ENCODE data around the gene MYH7B. TPM values are rescaled to one million over a fixed set of nuclear protein-coding genes. Genes with fewer than 3 reads are reported as not detected.

Gene MYH7B
- total RNA-seq, 2 donors from 2014 or later: 24.4 to 34.9 TPM

GRCh38 chr20:35004749-35005462, 49.2 kb downstream of the MYH7B start:
- DNase-seq (ENCODE audit: low spot score): no peak
- no peaks in the 10 kb centered on the region for H3K9me3 ChIP-seq
- no peak overlapping the region for H3K27ac ChIP-seq
- no peak overlapping the region for H3K4me3 ChIP-seq
- no peaks in the 10 kb centered on the region for H3K4me1 ChIP-seq
- no peak for TF ChIP-seq CTCF (IDR thresholded peaks at IDR 0.05)
- H3K27me3 ChIP-seq: no peaks in the 10 kb centered on the region
- H3K36me3 ChIP-seq: peaks cover 95% of the 10 kb centered on the region

MicroRNAs within 50 kb of the gene (microRNA counts, 767-probe panel; counts per million panel counts)
- 0 to 2,247 counts per million in 2 donors for microRNA hsa-miR-499a-3p
- microRNA hsa-miR-499a-5p: 4,192 to 8,428 counts per million in 2 donors
- microRNA hsa-miR-499b-3p: 0 to 31.0 counts per million in 2 donors
- microRNA hsa-miR-499b-5p: 0 to 1,480 counts per million in 2 donors

Small RNAs within 50 kb of the gene (microRNA-seq; reads per million reads assigned to microRNA genes)
- gene MIR499A (ENCODE audit: borderline number of aligned reads in 2 of 2, borderline replicate concordance in 1 of 2) (0 to 0.71 reads per million in 2 donors), gene MIR499B (ENCODE audit: borderline number of aligned reads in 2 of 2, borderline replicate concordance in 1 of 2) (0 reads per million in 2 donors)

Other genes starting within 250 kb of the MYH7B start
- 10 to 100 TPM; 18.2 to 18.4 TPM for gene NCOA6, start 130.2 kb upstream of the MYH7B start, total RNA-seq
- gene GGT7, start 83.0 kb upstream of the MYH7B start, total RNA-seq: 10 to 100 TPM in 1 of 2 donors, 1 to 10 TPM in 1; 7.3 to 10.3 TPM
- gene ACSS2, start 79.3 kb upstream of the MYH7B start, total RNA-seq: 10 to 100 TPM; 64.6 to 89.4 TPM
- 10 to 100 TPM; 23.0 to 38.3 TPM for gene GSS, start 62 bp upstream of the MYH7B start, total RNA-seq
- 10 to 100 TPM; 32.4 to 39.2 TPM for gene TRPC4AP, start 136.9 kb downstream of the MYH7B start, total RNA-seq
- gene EDEM2, start 191.5 kb downstream of the MYH7B start, total RNA-seq: 10 to 100 TPM; 13.8 to 16.1 TPM
- 10 to 100 TPM; 37.7 to 51.0 TPM for gene PROCR, start 216.2 kb downstream of the MYH7B start, total RNA-seq

Data from right atrium auricular region (tissue), 2 donors.